ENCODE data around the gene AKAP6. TPM values are rescaled to one million over a fixed set of nuclear protein-coding genes. Genes with fewer than 3 reads are reported as not detected.

Gene AKAP6
- total RNA-seq, 1 donor from 2014 or later, result 0.51 TPM

GRCh38 chr14:32633224-32633859, 304.2 kb downstream of the AKAP6 start:
- no peak overlapping the region for H3K4me3 Mint-ChIP-seq
- intact Hi-C loops (cut with micrococcal nuclease), result no loop called here
- no peak overlapping the region for H3K27ac Mint-ChIP-seq
- no peaks in the 10 kb centered on the region for H3K36me3 Mint-ChIP-seq (ENCODE audit: low read depth)
- H3K9me3 Mint-ChIP-seq, result no peaks in the 10 kb centered on the region
- no peaks in the 10 kb centered on the region for H3K4me1 Mint-ChIP-seq
- H3K27me3 Mint-ChIP-seq, result no peaks in the 10 kb centered on the region
- no peak for DNase-seq

DNA sequence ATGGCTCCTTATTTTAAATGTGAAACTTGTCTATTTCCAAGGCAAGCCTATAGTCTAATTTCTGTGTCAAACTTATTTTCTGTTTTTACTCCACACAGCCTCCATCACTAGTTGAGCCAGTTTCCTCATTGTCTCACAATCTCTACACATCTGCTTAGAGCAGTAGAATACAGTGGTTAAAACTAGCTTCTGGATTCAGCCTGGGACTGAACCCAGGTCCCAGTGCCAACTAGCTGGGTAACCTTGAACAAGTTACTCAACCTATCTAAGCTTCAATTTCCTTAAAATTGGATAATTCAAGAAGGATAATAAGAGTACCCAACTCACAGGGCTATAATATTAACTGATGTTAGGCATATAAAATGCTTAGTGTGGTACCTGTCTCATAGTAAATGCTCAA, 304.8 kb downstream of the AKAP6 start:
- Mint-ChIP-seq H3K36me3 (ENCODE audit: low read depth) (no peaks in the 10 kb centered on the region), H3K4me3 (no peak overlapping the region), H3K9me3 (no peaks in the 10 kb centered on the region), H3K4me1 (no peaks in the 10 kb centered on the region), H3K27me3 (no peaks in the 10 kb centered on the region), H3K27ac (no peak overlapping the region)
- intact Hi-C loops (cut with micrococcal nuclease), result no loop called here
- DNase-seq, result no peak

- no peak for DNase-seq
- Mint-ChIP-seq H3K4me1 (no peaks in the 10 kb centered on the region), H3K27me3 (no peaks in the 10 kb centered on the region), H3K36me3 (ENCODE audit: low read depth) (no peaks in the 10 kb centered on the region), H3K27ac (no peak overlapping the region), H3K4me3 (no peak overlapping the region), H3K9me3 (no peaks in the 10 kb centered on the region)
- intact Hi-C loops (cut with micrococcal nuclease), result no loop called here
These were observed 306.1 kb downstream of the AKAP6 start for GRCh38 chr14:32635061-32635719.

DNA sequence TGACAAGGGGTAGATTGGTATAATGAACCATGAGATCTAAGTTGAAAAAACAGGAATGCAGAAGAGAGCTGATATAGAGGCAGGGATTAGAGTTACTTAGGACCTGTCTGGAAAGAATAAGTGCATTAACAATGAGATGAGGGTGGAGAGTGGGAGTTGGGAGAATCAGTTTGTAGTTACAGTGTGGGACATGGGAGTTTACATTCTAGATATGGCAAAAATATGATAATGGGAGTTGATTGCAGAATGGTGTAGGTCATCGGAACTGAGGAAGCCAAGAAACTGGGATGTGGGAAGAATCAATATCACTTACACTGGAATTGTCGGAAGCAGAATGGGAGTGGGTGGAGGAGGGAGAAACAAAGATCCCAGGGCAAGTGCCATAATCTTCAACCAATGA, 308.5 kb downstream of the AKAP6 start:
- no peak overlapping the region for H3K27ac Mint-ChIP-seq
- DNase-seq, result no peak
- H3K9me3 Mint-ChIP-seq, result no peaks in the 10 kb centered on the region
- H3K4me1 Mint-ChIP-seq, result no peaks in the 10 kb centered on the region
- intact Hi-C loops (cut with micrococcal nuclease), result no loop called here
- no peaks in the 10 kb centered on the region for H3K27me3 Mint-ChIP-seq
- no peak overlapping the region for H3K4me3 Mint-ChIP-seq
- H3K36me3 Mint-ChIP-seq (ENCODE audit: low read depth), result no peaks in the 10 kb centered on the region

DNA sequence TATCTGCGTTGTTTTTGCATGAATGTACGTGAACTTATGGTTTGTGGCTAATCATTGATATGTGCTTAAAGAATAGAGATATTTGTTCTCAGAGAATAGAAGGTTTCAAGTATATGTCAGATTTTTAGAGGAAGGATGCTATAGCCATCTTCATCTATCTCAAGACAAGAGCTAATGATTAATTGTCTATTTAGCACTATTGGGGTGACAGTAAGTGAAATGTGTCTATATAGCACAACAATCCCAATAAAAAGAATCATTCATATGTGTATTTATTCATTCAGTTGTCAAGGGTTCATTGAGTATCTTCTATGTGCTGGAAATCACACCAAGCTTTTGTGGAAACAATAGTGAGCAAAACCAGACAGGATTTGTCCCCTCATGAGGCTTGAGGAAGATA, 310.1 kb downstream of the AKAP6 start:
- Mint-ChIP-seq H3K27ac (no peak overlapping the region), H3K36me3 (ENCODE audit: low read depth) (no peaks in the 10 kb centered on the region), H3K4me1 (no peaks in the 10 kb centered on the region), H3K4me3 (no peak overlapping the region), H3K27me3 (no peaks in the 10 kb centered on the region), H3K9me3 (no peaks in the 10 kb centered on the region)
- intact Hi-C loops (cut with micrococcal nuclease), result no loop called here
- no peak for DNase-seq

DNA sequence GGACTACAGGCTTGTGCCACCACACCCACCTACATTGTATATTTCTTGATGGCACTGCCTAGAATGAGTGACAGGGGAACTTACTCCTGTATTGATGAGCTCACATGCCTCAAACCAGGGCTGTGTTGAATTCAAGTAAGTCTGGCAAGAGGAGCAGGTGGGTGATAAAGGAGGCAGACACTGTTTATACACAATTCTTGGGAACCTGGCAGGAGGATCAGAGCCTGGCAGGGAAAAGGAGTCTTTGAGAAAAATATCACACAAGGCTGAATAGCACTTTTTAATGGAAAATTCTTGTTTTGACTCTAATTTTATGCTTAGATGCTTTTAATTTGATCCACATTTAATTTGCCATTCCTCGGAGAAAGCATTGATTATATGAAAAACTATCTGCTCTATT, 316.5 kb downstream of the AKAP6 start:
- no peak overlapping the region for H3K27ac Mint-ChIP-seq
- H3K9me3 Mint-ChIP-seq, result no peaks in the 10 kb centered on the region
- no peaks in the 10 kb centered on the region for H3K27me3 Mint-ChIP-seq
- no peaks in the 10 kb centered on the region for H3K36me3 Mint-ChIP-seq (ENCODE audit: low read depth)
- DNase-seq, result no peak
- intact Hi-C loops (cut with micrococcal nuclease), result no loop called here
- H3K4me1 Mint-ChIP-seq, result no peaks in the 10 kb centered on the region
- no peak overlapping the region for H3K4me3 Mint-ChIP-seq

- no peaks in the 10 kb centered on the region for H3K36me3 Mint-ChIP-seq (ENCODE audit: low read depth)
- no peaks in the 10 kb centered on the region for H3K4me1 Mint-ChIP-seq
- no peak overlapping the region for H3K4me3 Mint-ChIP-seq
- no peaks in the 10 kb centered on the region for H3K27me3 Mint-ChIP-seq
- intact Hi-C loops (cut with micrococcal nuclease), result no loop called here
- no peak for DNase-seq
- no peaks in the 10 kb centered on the region for H3K9me3 Mint-ChIP-seq
- H3K27ac Mint-ChIP-seq, result no peak overlapping the region
These were observed 319.3 kb downstream of the AKAP6 start for GRCh38 chr14:32648434-32648833.

- DNase-seq, result no peak
- Mint-ChIP-seq H3K9me3 (no peaks in the 10 kb centered on the region), H3K27ac (no peak overlapping the region), H3K4me3 (no peak overlapping the region), H3K36me3 (ENCODE audit: low read depth) (no peaks in the 10 kb centered on the region), H3K4me1 (no peaks in the 10 kb centered on the region), H3K27me3 (no peaks in the 10 kb centered on the region)
- intact Hi-C loops (cut with micrococcal nuclease), result no loop called here
These were observed 320.9 kb downstream of the AKAP6 start for GRCh38 chr14:32650030-32650429.

DNA sequence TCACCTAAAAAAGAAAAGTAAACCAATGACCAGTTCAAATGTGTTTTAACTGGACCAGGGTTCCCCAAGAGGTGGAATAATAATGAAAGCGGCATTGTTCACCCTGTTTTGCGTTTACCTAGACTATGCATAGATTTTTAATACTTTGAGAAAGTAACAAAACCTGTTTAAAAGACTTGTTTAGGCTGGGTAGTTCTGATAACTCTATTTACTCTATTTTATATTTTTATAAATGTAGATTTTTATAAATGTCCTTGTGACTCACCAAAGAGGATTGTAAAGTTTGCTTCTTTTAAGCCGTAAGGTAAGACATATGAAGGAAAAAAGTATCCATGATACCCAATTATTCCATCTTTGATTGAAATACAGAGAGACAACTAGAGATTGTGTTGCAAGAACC, 321.6 kb downstream of the AKAP6 start:
- Mint-ChIP-seq H3K4me3 (no peak overlapping the region), H3K27me3 (no peaks in the 10 kb centered on the region), H3K27ac (no peak overlapping the region), H3K9me3 (no peaks in the 10 kb centered on the region), H3K4me1 (no peaks in the 10 kb centered on the region), H3K36me3 (ENCODE audit: low read depth) (no peaks in the 10 kb centered on the region)
- DNase-seq, result no peak
- intact Hi-C loops (cut with micrococcal nuclease), result no loop called here

- Mint-ChIP-seq H3K27me3 (no peaks in the 10 kb centered on the region), H3K27ac (no peak overlapping the region), H3K9me3 (no peaks in the 10 kb centered on the region), H3K4me1 (no peaks in the 10 kb centered on the region), H3K36me3 (ENCODE audit: low read depth) (no peaks in the 10 kb centered on the region), H3K4me3 (no peak overlapping the region)
- intact Hi-C loops (cut with micrococcal nuclease), result no loop called here
- no peak for DNase-seq
These were observed 325.0 kb downstream of the AKAP6 start for GRCh38 chr14:32654106-32654505.

DNA sequence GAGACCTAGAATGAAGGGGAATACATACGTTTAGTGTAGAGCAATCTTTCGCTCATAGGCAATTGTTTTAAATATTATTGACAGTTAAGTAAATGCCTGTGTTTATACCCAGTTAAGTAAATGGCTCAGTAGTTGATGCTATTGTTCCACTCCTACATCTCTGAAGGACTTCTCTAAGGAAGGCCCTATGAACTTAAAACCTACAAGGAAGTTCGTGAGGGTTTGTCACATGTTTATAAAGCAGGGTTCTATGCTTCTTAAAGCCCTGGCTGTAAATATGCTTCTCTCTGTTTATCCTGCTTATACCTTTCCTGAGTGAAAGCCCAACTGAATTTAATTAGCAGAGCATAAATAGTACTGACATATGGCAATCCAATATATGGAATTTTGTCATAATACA, 327.5 kb downstream of the AKAP6 start:
- Mint-ChIP-seq H3K36me3 (ENCODE audit: low read depth) (no peaks in the 10 kb centered on the region), H3K27me3 (no peaks in the 10 kb centered on the region), H3K9me3 (no peaks in the 10 kb centered on the region), H3K4me3 (no peak overlapping the region), H3K27ac (no peak overlapping the region), H3K4me1 (no peaks in the 10 kb centered on the region)
- DNase-seq, result no peak
- intact Hi-C loops (cut with micrococcal nuclease), result no loop called here

DNA sequence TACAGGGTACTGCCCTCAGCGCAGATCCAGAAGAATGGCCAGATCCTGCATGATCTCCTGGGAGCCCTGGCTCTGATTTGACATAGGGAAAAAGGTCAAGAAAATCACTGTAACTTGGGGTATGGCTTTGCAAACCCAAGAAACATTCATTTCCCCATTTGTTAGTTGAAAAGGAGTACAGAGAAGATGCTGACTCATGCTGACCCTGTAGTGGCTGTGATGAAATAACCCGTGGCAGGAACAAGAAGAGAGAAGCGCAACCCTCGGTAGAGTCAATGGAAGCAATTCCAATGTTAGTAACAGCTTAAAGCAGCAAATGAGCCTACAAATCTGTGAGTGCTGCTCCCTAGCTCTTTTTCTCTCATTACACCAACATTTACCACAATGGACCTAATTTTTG, 328.0 kb downstream of the AKAP6 start:
- Mint-ChIP-seq H3K27ac (no peak overlapping the region), H3K36me3 (ENCODE audit: low read depth) (no peaks in the 10 kb centered on the region), H3K27me3 (no peaks in the 10 kb centered on the region), H3K4me1 (no peaks in the 10 kb centered on the region), H3K4me3 (no peak overlapping the region), H3K9me3 (no peaks in the 10 kb centered on the region)
- intact Hi-C loops (cut with micrococcal nuclease), result no loop called here
- DNase-seq, result no peak

DNA sequence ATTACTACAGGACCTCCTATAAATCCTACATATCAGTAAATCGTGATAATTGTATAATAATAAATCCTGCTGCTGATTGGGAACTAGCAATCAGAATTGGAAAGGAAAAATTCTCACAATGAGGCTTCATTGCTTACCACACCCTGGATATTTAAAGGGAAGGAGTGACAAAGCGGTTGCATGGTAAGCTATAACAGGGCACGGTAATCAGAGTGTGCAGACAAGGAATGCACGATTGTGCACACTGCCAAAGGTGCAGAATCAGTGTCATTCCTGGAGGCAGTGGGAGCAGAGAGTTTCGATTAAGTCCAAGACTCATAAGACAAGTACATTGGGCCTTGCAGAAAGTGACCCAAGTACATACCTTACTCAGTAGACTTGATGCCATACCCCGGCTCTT, 332.1 kb downstream of the AKAP6 start:
- no peak overlapping the region for H3K4me3 Mint-ChIP-seq
- H3K9me3 Mint-ChIP-seq, result no peaks in the 10 kb centered on the region
- intact Hi-C loops (cut with micrococcal nuclease), result no loop called here

GRCh38 chr14:32662211-32662610, 333.1 kb downstream of the AKAP6 start:
- no peak for DNase-seq
- intact Hi-C loops (cut with micrococcal nuclease), result no loop called here
- Mint-ChIP-seq H3K27me3 (no peaks in the 10 kb centered on the region), H3K36me3 (ENCODE audit: low read depth) (no peaks in the 10 kb centered on the region), H3K4me3 (no peak overlapping the region), H3K9me3 (no peaks in the 10 kb centered on the region), H3K4me1 (no peaks in the 10 kb centered on the region), H3K27ac (no peak overlapping the region)

More for the DNA sequence above, 332.1 kb downstream of the AKAP6 start:
- no peaks in the 10 kb centered on the region for H3K27me3 Mint-ChIP-seq
- no peak overlapping the region for H3K27ac Mint-ChIP-seq
- H3K36me3 Mint-ChIP-seq (ENCODE audit: low read depth), result no peaks in the 10 kb centered on the region
- no peaks in the 10 kb centered on the region for H3K4me1 Mint-ChIP-seq
- no peak for DNase-seq

GRCh38 chr14:32666308-32666707, 337.2 kb downstream of the AKAP6 start:
- Mint-ChIP-seq H3K4me1 (no peaks in the 10 kb centered on the region), H3K27me3 (no peaks in the 10 kb centered on the region), H3K4me3 (no peak overlapping the region), H3K36me3 (ENCODE audit: low read depth) (no peaks in the 10 kb centered on the region), H3K9me3 (peaks cover 4% of the 10 kb centered on the region), H3K27ac (no peak overlapping the region)
- no peak for DNase-seq
- intact Hi-C loops (cut with micrococcal nuclease), result no loop called here

All from activated CD4-positive, alpha-beta T cell treated with anti-CD3 and anti-CD28 coated beads, Interleukin-2, amount 10 ng/mL, durations not matched to agents 24 days and 14 days (primary cell).